Measurements from ENCODE around the gene OR1I1. TPM values are rescaled to one million over a fixed set of nuclear protein-coding genes. Genes with fewer than 3 reads are reported as not detected.

The OR1I1 gene
- polyA plus RNA-seq, 6 donors from 2014 or later, result not detected

GRCh38 chr19:15104411-15104810 is 22.4 kb downstream of the OR1I1 start:
- peaks cover 10 to 37% (median 26%) of the 10 kb centered on the region in 7 donors for H3K9me3 Mint-ChIP-seq
- DNase-seq (no peak), ATAC-seq (ENCODE audit: low read depth in 2 of 2) (no peak)
- H3K4me3 Mint-ChIP-seq, result no peak overlapping the region
- peaks cover 13 to 16% (median 14%) of the 10 kb centered on the region in 3 donors for H3K4me1 Mint-ChIP-seq
- no peak overlapping the region for H3K27ac Mint-ChIP-seq
- H3K36me3 Mint-ChIP-seq, result peaks cover 7 to 36% of the 10 kb centered on the region in 2 donors
- peaks cover 28 to 66% (median 62%) of the 10 kb centered on the region in 3 donors for H3K27me3 Mint-ChIP-seq

- H3K9me3 Mint-ChIP-seq, result peaks cover 10 to 37% (median 26%) of the 10 kb centered on the region in 7 donors
- ATAC-seq (ENCODE audit: low read depth in 2 of 2) (no peak), DNase-seq (no peak)
- peaks cover 7 to 36% of the 10 kb centered on the region in 2 donors for H3K36me3 Mint-ChIP-seq
- H3K4me3 Mint-ChIP-seq, result no peak overlapping the region
- peaks cover 13 to 16% (median 14%) of the 10 kb centered on the region in 3 donors for H3K4me1 Mint-ChIP-seq
- H3K27ac Mint-ChIP-seq, result no peak overlapping the region
- peaks cover 28 to 67% (median 64%) of the 10 kb centered on the region in 3 donors for H3K27me3 Mint-ChIP-seq
Measured at GRCh38 chr19:15105044-15105443, 23.0 kb downstream of the OR1I1 start.

GRCh38 chr19:15107061-15108010 is 25.3 kb downstream of the OR1I1 start, which contains the start of gene SYDE1:
Gene SYDE1 (plus strand): TSS chr19:15107401. CDS start chr19:15107434, 33 bp downstream.
- DNase-seq (no peak), ATAC-seq (ENCODE audit: low read depth in 2 of 2) (no peak)
- H3K27ac Mint-ChIP-seq, result no peak within 1 kb of the TSS
- peaks cover 7 to 36% of the 10 kb centered on the region in 2 donors for H3K36me3 Mint-ChIP-seq
- peaks cover 22 to 61% (median 58%) of the 10 kb centered on the region in 3 donors for H3K27me3 Mint-ChIP-seq
- H3K4me3 Mint-ChIP-seq, result peak within 1 kb of the TSS in 7 of 8 donors; percentile 50 to 76 (median 66)
- H3K4me1 Mint-ChIP-seq, result peaks cover 13 to 16% (median 14%) of the 10 kb centered on the region in 3 donors
- peaks cover 10 to 31% (median 21%) of the 10 kb centered on the region in 7 donors for H3K9me3 Mint-ChIP-seq

GRCh38 chr19:15108145-15108844 is 26.3 kb downstream of the OR1I1 start:
- no peak overlapping the region for H3K27ac Mint-ChIP-seq
- H3K36me3 Mint-ChIP-seq, result peaks cover 7 to 33% of the 10 kb centered on the region in 2 donors

GRCh38 chr19:15108845-15109767 is 27.1 kb downstream of the OR1I1 start:
- no peak overlapping the region for H3K27ac Mint-ChIP-seq
- H3K4me1 Mint-ChIP-seq, result peaks cover 13 to 16% (median 14%) of the 10 kb centered on the region in 3 donors
- peaks cover 5 to 17% (median 10%) of the 10 kb centered on the region in 7 donors for H3K9me3 Mint-ChIP-seq
- peaks cover 22 to 51% (median 49%) of the 10 kb centered on the region in 3 donors for H3K27me3 Mint-ChIP-seq
- peaks cover 5 to 25% of the 10 kb centered on the region in 2 donors for H3K36me3 Mint-ChIP-seq
- no peak overlapping the region for H3K4me3 Mint-ChIP-seq
- ATAC-seq (ENCODE audit: low read depth in 2 of 2) (no peak), DNase-seq (no peak)

More at GRCh38 chr19:15108145-15108844, 26.3 kb downstream of the OR1I1 start:
- Mint-ChIP-seq H3K4me1 (peaks cover 13 to 16% (median 14%) of the 10 kb centered on the region in 3 donors), H3K27me3 (peaks cover 22 to 59% (median 57%) of the 10 kb centered on the region in 3 donors), H3K4me3 (peak overlapping the region in 3 of 8 donors; percentile 32 to 76 (median 57)), H3K9me3 (peaks cover 10 to 25% (median 17%) of the 10 kb centered on the region in 7 donors)
- ATAC-seq (ENCODE audit: low read depth in 2 of 2), result no peak
- no peak for DNase-seq

GRCh38 chr19:15109768-15110417 is 27.9 kb downstream of the OR1I1 start:
- Mint-ChIP-seq H3K4me1 (peaks cover 13 to 16% (median 14%) of the 10 kb centered on the region in 3 donors), H3K36me3 (peaks cover 0 to 17% of the 10 kb centered on the region in 2 donors), H3K27me3 (peaks cover 16 to 43% (median 41%) of the 10 kb centered on the region in 3 donors), H3K9me3 (peaks cover 0 to 9% (median 3%) of the 10 kb centered on the region in 7 donors), H3K4me3 (no peak overlapping the region), H3K27ac (no peak overlapping the region)
- DNase-seq (no peak), ATAC-seq (ENCODE audit: low read depth in 2 of 2) (no peak)

- Mint-ChIP-seq H3K27me3 (peaks cover 16 to 38% (median 36%) of the 10 kb centered on the region in 3 donors), H3K36me3 (peaks cover 0 to 14% of the 10 kb centered on the region in 2 donors), H3K4me1 (peaks cover 13 to 16% (median 14%) of the 10 kb centered on the region in 3 donors), H3K4me3 (no peak overlapping the region), H3K27ac (peak overlapping the region in 1 of 6 donors; percentile 27), H3K9me3 (peaks cover 0 to 4% (median 0%) of the 10 kb centered on the region in 7 donors)
- ATAC-seq (ENCODE audit: low read depth in 2 of 2) (no peak), DNase-seq (no peak)
Measured at GRCh38 chr19:15110418-15110815, 28.4 kb downstream of the OR1I1 start.

- peaks cover 0 to 3% of the 10 kb centered on the region in 2 donors for H3K36me3 Mint-ChIP-seq
- no peak overlapping the region for H3K4me3 Mint-ChIP-seq
- ATAC-seq (ENCODE audit: low read depth in 2 of 2) (no peak), DNase-seq (no peak)
- peak overlapping the region in 2 of 6 donors; percentile 3 to 17 for H3K27ac Mint-ChIP-seq
- H3K27me3 Mint-ChIP-seq, result peaks cover 6 to 24% (median 23%) of the 10 kb centered on the region in 3 donors
- H3K4me1 Mint-ChIP-seq, result peaks cover 9 to 12% (median 11%) of the 10 kb centered on the region in 3 donors
- peaks cover 0 to 2% (median 0%) of the 10 kb centered on the region in 7 donors for H3K9me3 Mint-ChIP-seq
Measured at GRCh38 chr19:15111758-15112157, 29.7 kb downstream of the OR1I1 start.

GRCh38 chr19:15112385-15112784 is 30.4 kb downstream of the OR1I1 start:
- peaks cover 0 to 2% (median 0%) of the 10 kb centered on the region in 7 donors for H3K9me3 Mint-ChIP-seq
- H3K27ac Mint-ChIP-seq, result no peak overlapping the region
- H3K4me1 Mint-ChIP-seq, result peaks cover 6 to 9% (median 9%) of the 10 kb centered on the region in 3 donors
- no peak overlapping the region for H3K4me3 Mint-ChIP-seq
- DNase-seq (no peak), ATAC-seq (ENCODE audit: low read depth in 2 of 2) (no peak)
- H3K27me3 Mint-ChIP-seq, result peaks cover 4 to 21% (median 19%) of the 10 kb centered on the region in 3 donors
- H3K36me3 Mint-ChIP-seq, result no peaks in the 10 kb centered on the region

- Mint-ChIP-seq H3K27ac (peak overlapping the region in 1 of 6 donors; percentile 41), H3K27me3 (peaks cover 0 to 12% (median 11%) of the 10 kb centered on the region in 3 donors), H3K4me3 (no peak overlapping the region), H3K4me1 (peaks cover 0 to 2% (median under 1%) of the 10 kb centered on the region in 3 donors), H3K9me3 (peaks cover 0 to 2% (median 0%) of the 10 kb centered on the region in 7 donors), H3K36me3 (peaks cover 0 to 2% of the 10 kb centered on the region in 2 donors)
- DNase-seq (no peak), ATAC-seq (ENCODE audit: low read depth in 2 of 2) (no peak)
Measured at GRCh38 chr19:15113245-15114152, 31.5 kb downstream of the OR1I1 start.

GRCh38 chr19:15114153-15114540 is 32.1 kb downstream of the OR1I1 start:
- Mint-ChIP-seq H3K4me1 (no peaks in the 10 kb centered on the region), H3K4me3 (no peak overlapping the region), H3K27ac (peak overlapping the region in 1 of 6 donors; percentile 49), H3K27me3 (peaks cover 0 to 5% (median 4%) of the 10 kb centered on the region in 3 donors), H3K36me3 (peaks cover 0 to 7% of the 10 kb centered on the region in 2 donors), H3K9me3 (peaks cover 0 to 2% (median 0%) of the 10 kb centered on the region in 7 donors)
- ATAC-seq (ENCODE audit: low read depth in 2 of 2), result no peak
- no peak for DNase-seq
